H9 (cell line): ENCODE data around the gene TMEM108. TPM values are rescaled to one million over a fixed set of nuclear protein-coding genes. Genes with fewer than 3 reads are reported as not detected.

Source experiments
- DNase-seq: peaks from one replicate; pipeline ENCODE4 v3.0.0-alpha.2; 2017
- H2AFZ ChIP-seq: one replicate; pipeline ENCODE4 v1.6.1; 2013; ENCODE audit warnings: mild to moderate bottlenecking, low read length, control low read depth, moderate library complexity
- H2AK5ac ChIP-seq: 2 replicates; pipeline ENCODE4 v1.6.1; 2013; ENCODE audit warnings: low read length, control low read depth, mixed read lengths; ENCODE audit not compliant: insufficient read length
- H2BK120ac ChIP-seq: one replicate; pipeline ENCODE4 v1.6.1; 2013; ENCODE audit warnings: low read depth, mild to moderate bottlenecking, low read length, control low read depth, inconsistent platforms; ENCODE audit not compliant: poor library complexity, severe bottlenecking
- H2BK12ac ChIP-seq: 2 replicates; pipeline ENCODE4 v1.6.1; 2013; ENCODE audit warnings: low read length, control low read depth, mixed read lengths, low read depth; ENCODE audit not compliant: insufficient read length
- H2BK15ac ChIP-seq: 2 replicates; pipeline ENCODE4 v1.6.1; 2013; ENCODE audit warnings: low read depth, low read length, control low read depth
- H2BK20ac ChIP-seq: one replicate; pipeline ENCODE4 v1.6.1; 2013; ENCODE audit warnings: low read depth, mild to moderate bottlenecking, low read length, control low read depth, inconsistent platforms; ENCODE audit not compliant: poor library complexity, severe bottlenecking
- H2BK5ac ChIP-seq: 2 replicates; pipeline ENCODE4 v1.6.1; 2013; ENCODE audit warnings: low read length, control low read depth, mixed read lengths; ENCODE audit not compliant: insufficient read length
- H3K14ac ChIP-seq: 2 replicates; pipeline ENCODE4 v1.6.1; 2013; ENCODE audit warnings: low read length, control low read depth; ENCODE audit not compliant: insufficient read depth
- H3K18ac ChIP-seq: 2 replicates; pipeline ENCODE4 v1.6.1; 2013; ENCODE audit warnings: low read depth, mild to moderate bottlenecking, mixed read lengths, low read length, control low read depth; ENCODE audit not compliant: insufficient read length
- H3K23ac ChIP-seq: 2 replicates; pipeline ENCODE4 v1.6.1; 2013; ENCODE audit warnings: low read length, control low read depth, mixed read lengths, low read depth; ENCODE audit not compliant: insufficient read length
- H3K23me2 ChIP-seq: 2 replicates; pipeline ENCODE4 v1.6.1; 2013; ENCODE audit warnings: low read depth, mild to moderate bottlenecking, mixed read lengths, low read length, control low read depth; ENCODE audit not compliant: insufficient read length, poor library complexity, severe bottlenecking
- H3K27ac ChIP-seq: 2 replicates; pipeline ENCODE4 v1.5.1; 2013; ENCODE audit warnings: low read length, control low read depth, mixed read lengths, low read depth; ENCODE audit not compliant: insufficient read length
- H3K27me3 ChIP-seq: 2 replicates; pipeline ENCODE4 v1.6.1; 2013; ENCODE audit warnings: low read length, control low read depth, inconsistent platforms; ENCODE audit not compliant: insufficient read depth
- H3K4ac ChIP-seq: 2 replicates; pipeline ENCODE4 v1.6.1; 2013; ENCODE audit warnings: low read depth, mild to moderate bottlenecking, control low read depth, inconsistent platforms, low read length, moderate library complexity
- H3K4me1 ChIP-seq: 2 replicates; pipeline ENCODE4 v1.6.1; 2013; ENCODE audit warnings: low read length, control low read depth, inconsistent platforms; ENCODE audit not compliant: insufficient read depth
- H3K4me2 ChIP-seq: 2 replicates; pipeline ENCODE4 v1.6.1; 2013; ENCODE audit warnings: low read length, control low read depth, mixed read lengths; ENCODE audit not compliant: insufficient read length, insufficient read depth
- H3K56ac ChIP-seq: 2 replicates; pipeline ENCODE4 v1.6.1; 2013; ENCODE audit warnings: low read depth, mild to moderate bottlenecking, mixed read lengths, low read length, control low read depth; ENCODE audit not compliant: insufficient read length
- H3K79me1 ChIP-seq: 2 replicates; pipeline ENCODE4 v1.6.1; 2013; ENCODE audit warnings: low read depth, mild to moderate bottlenecking, moderate library complexity, low read length, control low read depth, inconsistent platforms; ENCODE audit not compliant: insufficient read depth, poor library complexity, severe bottlenecking
- H3K79me2 ChIP-seq: 2 replicates; pipeline ENCODE4 v1.6.1; 2013; ENCODE audit warnings: low read length, control low read depth, inconsistent platforms; ENCODE audit not compliant: insufficient read depth
- H3K9ac ChIP-seq: 2 replicates; pipeline ENCODE4 v1.6.1; 2013; ENCODE audit warnings: low read length, control low read depth, mixed read lengths; ENCODE audit not compliant: insufficient read length; ENCODE audit errors: extremely low read depth
- H3K9me3 ChIP-seq: one replicate; pipeline ENCODE4 v1.6.1; 2013; ENCODE audit warnings: low read depth, low read length, inconsistent platforms; ENCODE audit not compliant: control insufficient read depth
- H3T11ph ChIP-seq: one replicate; pipeline ENCODE4 v1.6.1; 2013; ENCODE audit warnings: mild to moderate bottlenecking, low read length, control low read depth, inconsistent platforms
- H4K20me1 ChIP-seq: one replicate; pipeline ENCODE4 v1.6.1; 2013; ENCODE audit not compliant: control insufficient read depth, insufficient read length, insufficient read depth
- H4K5ac ChIP-seq: 2 replicates; pipeline ENCODE4 v1.6.1; 2013; ENCODE audit warnings: low read depth, mild to moderate bottlenecking, mixed read lengths, low read length, control low read depth; ENCODE audit not compliant: insufficient read length
- H4K8ac ChIP-seq: replicated peaks from 2 replicates; pipeline ENCODE4 v1.6.1; 2013; ENCODE audit warnings: low read length, control low read depth, mixed read lengths, low read depth; ENCODE audit not compliant: insufficient read length
- H4K91ac ChIP-seq: 2 replicates; pipeline ENCODE4 v1.6.1; 2013; ENCODE audit warnings: low read depth, mild to moderate bottlenecking, moderate library complexity, mixed read lengths, low read length, control low read depth; ENCODE audit not compliant: insufficient read length
- H3K27ac Mint-ChIP-seq, 3 experiments: 2 replicates in 2 of 3; 3 replicates in 1 of 3; pipeline ENCODE4 v1.8.0; 2020 to 2021; ENCODE audit warnings: mixed read lengths in 3 of 3, mild to moderate bottlenecking in 1 of 3, moderate library complexity in 1 of 3
- H3K27me3 Mint-ChIP-seq: 2 replicates; pipeline ENCODE4 v1.8.0; 2021; ENCODE audit warnings: low read depth, mild to moderate bottlenecking, moderate library complexity, mixed read lengths
- H3K36me3 Mint-ChIP-seq, 3 experiments: 2 replicates in 2 of 3; 3 replicates in 1 of 3; pipeline ENCODE4 v1.8.0; 2020 to 2021; ENCODE audit warnings: low read depth in 3 of 3, mixed read lengths in 3 of 3; ENCODE audit not compliant: insufficient read depth in 1 of 3
- H3K4me1 Mint-ChIP-seq, 2 experiments: 2 replicates each; pipeline ENCODE4 v1.8.0; 2020; ENCODE audit warnings: mixed read lengths in 2 of 2
- H3K4me3 Mint-ChIP-seq, 2 experiments: 2 replicates in 1 of 2; 3 replicates in 1 of 2; pipeline ENCODE4 v1.8.0; 2020 to 2021; ENCODE audit warnings: mild to moderate bottlenecking in 2 of 2, mixed read lengths in 2 of 2, moderate library complexity in 1 of 2
- H3K9me3 Mint-ChIP-seq, 2 experiments: 2 replicates in 1 of 2; 3 replicates in 1 of 2; pipeline ENCODE4 v1.8.0; 2020; ENCODE audit warnings: mild to moderate bottlenecking in 2 of 2, mixed read lengths in 2 of 2, moderate library complexity in 1 of 2
- CTCF ChIP-seq: fragments of 200-600 bp; sonication (generic); conservative IDR thresholded peaks from 3 replicates; pipeline ENCODE4 v1.8.0; 2021; ENCODE audit warnings: antibody characterized with exemption, mild to moderate bottlenecking
- WGBS: extraction: QIAGEN DNeasy Blood & Tissue Kit; methylation state at CpG from one replicate; pipeline ENCODE4 v1.1.7; 2013; ENCODE audit warnings: missing lambda C conversion rate, low lambda C conversion rate, mixed read lengths; ENCODE audit not compliant: insufficient read length; ENCODE audit errors: extremely low coverage; 5-methylcytosine and 5-hydroxymethylcytosine counted together
- total RNA-seq: library from RNA; stranded (reverse); gene quantifications from 2 replicates; pipeline ENCODE4 v1.2.1, GENCODE V29; 2021

Gene TMEM108
- total RNA-seq, 1 experiment from 2014 or later, result 5.0 TPM

- Mint-ChIP-seq H3K27ac (no peak overlapping the region), H3K9me3 (no peaks in the 10 kb centered on the region), H3K4me1 (peaks cover 18 to 23% of the 10 kb centered on the region in 2 experiments), H3K27me3 (no peaks in the 10 kb centered on the region), H3K36me3 (peaks cover 0 to 6% (median 5%) of the 10 kb centered on the region in 3 experiments; a peak in 2 of 7 replicates), H3K4me3 (no peak overlapping the region)
- Histone ChIP-seq H4K20me1 (no peaks in the 10 kb centered on the region), H3K4ac (no peak overlapping the region), H3K9me3 (no peaks in the 10 kb centered on the region), H2BK5ac (no peak overlapping the region), H2BK12ac (no peak overlapping the region), H2AK5ac (no peak overlapping the region), H4K5ac (no peak overlapping the region), H3K18ac (no peak overlapping the region), H3K4me2 (no peak overlapping the region), H2BK120ac (no peak overlapping the region), H4K91ac (no peak overlapping the region), H3K79me2 (no peaks in the 10 kb centered on the region), H2BK15ac (no peak overlapping the region), H3K56ac (no peak overlapping the region), H4K8ac (no peak overlapping the region), H3K23ac (no peak overlapping the region), H3K79me1 (no peaks in the 10 kb centered on the region), H2BK20ac (no peak overlapping the region), H3K9ac (no peak overlapping the region), H3K23me2 (no peaks in the 10 kb centered on the region), H2AFZ (no peak overlapping the region), H3K4me1 (peaks cover 5% of the 10 kb centered on the region; the same call in 1 of the 2 replicates), H3T11ph (no peak overlapping the region), H3K27ac (no peak overlapping the region), H3K27me3 (no peaks in the 10 kb centered on the region), H3K14ac (no peak overlapping the region)
- DNase-seq, result no peak
- WGBS, result no CpG with 5 or more reads among the region's 2 CpGs
- no peak for TF ChIP-seq CTCF
Observed at GRCh38 chr3:133050891-133051290, 12.7 kb downstream of the TMEM108 start.
